Measurements from ENCODE around the gene YPEL2.
A peak's percentile ranks its signal among the peaks of the same experiment; 100 is the strongest.
"Not testable (repeated sequence)": the region's sequence is repeated elsewhere in the genome, so short reads cannot be mapped to it uniquely, and the experiment has no call there.

The YPEL2 gene

GRCh38 chr17:59377410-59377809 lies 46.0 kb downstream of the YPEL2 start:
- no peak for DNase-seq (ENCODE audit: low spot score)

DNA sequence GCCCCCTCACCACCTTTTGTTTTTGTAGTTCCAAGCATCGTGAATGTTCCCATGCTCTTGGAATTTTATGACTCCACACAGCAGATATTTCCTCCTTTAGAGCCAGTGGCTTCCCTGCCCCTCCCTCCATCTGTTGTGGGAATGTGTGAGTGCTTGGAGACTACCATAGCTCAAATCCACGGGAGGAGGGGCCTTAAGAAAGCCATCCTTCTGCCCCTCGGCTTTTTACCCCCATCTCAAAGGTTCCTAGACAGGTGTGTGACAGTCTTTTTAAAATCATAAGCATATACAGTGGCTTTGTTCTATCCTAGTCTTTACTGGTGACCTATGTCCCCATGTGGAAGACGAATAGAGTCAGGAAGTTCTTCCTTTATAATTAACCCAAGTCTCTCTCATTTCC lies 47.2 kb downstream of the YPEL2 start:
- DNase-seq (ENCODE audit: low spot score): peak; percentile 88

DNA sequence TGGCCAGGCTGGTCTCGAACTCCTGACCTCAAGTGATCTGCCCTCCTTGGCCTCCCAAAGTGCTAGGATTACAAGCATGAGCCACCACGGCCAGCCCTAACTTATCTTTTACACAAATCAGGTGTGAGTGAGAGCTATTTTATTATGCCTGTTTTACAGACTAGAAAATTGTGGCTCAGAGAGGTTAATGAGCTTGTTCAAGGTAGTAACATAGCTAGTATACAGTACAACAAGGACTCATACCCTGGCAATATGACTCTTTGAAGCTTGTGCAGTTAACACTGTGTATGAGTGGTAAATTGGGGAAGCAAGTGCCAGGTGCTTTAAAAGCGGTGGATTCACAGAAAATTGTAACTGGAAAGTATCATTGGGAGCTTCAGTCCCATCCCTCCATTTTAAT lies 49.0 kb downstream of the YPEL2 start:
- DNase-seq (ENCODE audit: low spot score): no peak

- DNase-seq (ENCODE audit: low spot score): no peak
These were observed 50.5 kb downstream of the YPEL2 start for GRCh38 chr17:59381716-59382570.

DNA sequence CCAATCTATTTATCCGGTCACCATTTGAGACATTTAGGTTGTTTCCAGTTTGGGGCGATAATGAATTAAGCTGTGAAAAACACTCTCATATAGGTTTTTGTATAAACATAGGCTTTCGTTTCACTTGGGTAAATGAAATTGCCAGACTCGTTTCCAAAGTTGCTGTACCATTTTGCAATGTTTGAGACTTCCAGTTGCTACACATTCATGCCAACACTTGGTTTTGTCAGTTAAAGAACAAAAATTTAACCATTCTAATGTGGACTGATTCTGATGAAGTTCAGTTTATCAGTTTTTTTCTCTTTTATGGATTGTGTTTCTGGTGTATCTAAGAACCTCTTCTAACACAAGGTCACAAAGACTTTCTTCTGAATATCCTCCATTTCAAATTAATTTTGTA lies 52.4 kb downstream of the YPEL2 start:
- no peak for DNase-seq (ENCODE audit: low spot score)

- no peak for DNase-seq (ENCODE audit: low spot score)
These were observed 56.1 kb downstream of the YPEL2 start for GRCh38 chr17:59387351-59388068.

- DNase-seq (ENCODE audit: low spot score): no peak
These were observed 56.7 kb downstream of the YPEL2 start for GRCh38 chr17:59388069-59388556.

DNA sequence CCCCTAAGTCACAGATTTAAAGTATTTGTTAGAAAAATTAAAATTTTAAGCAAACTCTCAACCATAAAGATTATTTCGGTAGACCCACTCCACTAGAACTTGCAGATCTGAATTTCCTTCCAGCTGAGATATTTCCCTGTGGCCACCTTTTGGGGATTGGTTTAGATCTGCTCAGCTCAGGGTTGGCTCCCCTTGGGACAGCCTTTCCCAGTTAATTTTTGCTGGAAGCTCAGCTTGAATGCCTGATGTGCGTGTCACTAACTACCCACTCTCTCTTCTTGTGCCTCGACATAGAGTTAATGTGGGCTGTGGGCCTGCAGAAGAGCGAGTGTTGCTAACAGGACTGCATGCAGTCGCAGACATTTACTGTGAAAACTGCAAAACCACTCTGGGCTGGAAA lies 57.6 kb downstream of the YPEL2 start:
- DNase-seq (ENCODE audit: low spot score): no peak

DNA sequence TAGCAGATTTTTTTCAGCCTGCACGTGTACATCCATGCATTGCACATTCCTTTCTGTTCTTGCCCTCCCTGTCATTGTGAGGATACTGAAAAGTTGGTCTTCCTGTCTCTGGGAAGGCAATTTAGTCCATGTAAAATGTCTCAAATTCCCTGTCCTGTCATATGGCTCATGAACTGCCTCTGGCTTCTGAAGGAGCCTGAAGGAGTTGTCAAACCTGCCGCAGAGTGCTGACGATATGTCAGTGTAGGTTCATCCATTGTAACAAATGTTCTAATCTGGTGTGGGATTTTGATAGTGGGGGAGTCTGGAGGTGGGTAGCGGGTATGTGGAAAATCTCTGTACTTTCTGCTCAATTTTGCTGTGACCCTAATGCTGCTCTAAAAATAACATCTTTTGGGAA lies 59.6 kb downstream of the YPEL2 start:
- no peak for DNase-seq (ENCODE audit: low spot score)

DNA sequence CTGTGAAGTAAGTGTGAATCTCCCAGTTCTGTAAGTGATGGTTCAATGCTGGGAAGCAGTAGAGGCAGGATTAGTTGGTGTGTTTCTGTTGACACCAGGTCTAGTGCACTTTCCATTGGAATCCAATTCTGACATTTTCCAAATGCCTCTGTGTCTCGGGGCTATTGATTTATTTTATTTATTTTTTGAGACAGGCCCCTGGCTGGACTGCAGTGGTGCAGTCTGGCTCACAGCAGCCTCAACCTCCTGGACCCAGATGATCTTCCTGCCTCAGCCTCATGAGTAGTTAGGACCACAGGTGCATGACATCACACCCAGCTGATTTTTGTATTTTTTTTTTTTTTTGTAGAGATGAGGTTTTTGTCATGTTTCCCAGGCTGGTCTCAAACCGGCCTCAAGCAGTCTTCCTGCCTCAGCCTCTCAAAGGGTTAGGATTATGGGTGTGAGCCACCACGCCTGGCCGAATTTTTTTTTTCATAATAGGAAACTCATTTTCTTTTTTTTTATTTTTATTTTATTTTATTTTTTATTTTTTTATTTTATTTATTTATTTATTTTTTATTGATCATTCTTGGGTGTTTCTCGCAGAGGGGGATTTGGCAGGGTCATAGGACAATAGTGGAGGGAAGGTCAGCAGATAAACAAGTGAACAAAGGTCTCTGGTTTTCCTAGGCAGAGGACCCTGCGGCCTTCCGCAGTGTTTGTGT lies 61.7 kb downstream of the YPEL2 start:
- no peak for DNase-seq (ENCODE audit: low spot score)

DNA sequence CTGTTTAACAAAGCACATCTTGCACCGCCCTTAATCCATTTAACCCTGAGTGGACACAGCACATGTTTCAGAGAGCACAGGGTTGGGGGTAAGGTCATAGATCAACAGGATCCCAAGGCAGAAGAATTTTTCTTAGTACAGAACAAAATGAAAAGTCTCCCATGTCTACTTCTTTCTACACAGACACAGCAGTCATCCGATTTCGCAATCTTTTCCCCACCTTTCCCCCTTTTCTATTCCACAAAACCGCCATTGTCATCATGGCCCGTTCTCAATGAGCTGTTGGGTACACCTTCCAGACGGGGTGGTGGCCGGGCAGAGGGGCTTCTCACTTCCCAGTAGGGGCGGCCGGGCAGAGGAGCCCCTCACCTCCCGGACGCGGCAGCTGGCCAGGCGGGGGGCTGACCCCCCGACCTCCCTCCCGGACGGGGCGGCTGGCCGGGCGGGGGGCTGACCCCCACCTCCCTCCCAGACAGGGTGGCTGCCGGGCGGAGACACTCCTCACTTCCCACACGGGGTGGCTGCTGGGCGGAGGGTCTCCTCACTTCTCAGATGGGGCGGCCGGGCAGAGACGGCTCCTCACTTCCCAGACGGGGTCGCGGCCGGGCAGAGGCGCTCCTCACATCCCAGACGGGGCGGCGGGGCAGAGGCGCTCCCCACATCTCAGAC lies 62.4 kb downstream of the YPEL2 start:
- not testable (repeated sequence) for DNase-seq (ENCODE audit: low spot score)

DNA sequence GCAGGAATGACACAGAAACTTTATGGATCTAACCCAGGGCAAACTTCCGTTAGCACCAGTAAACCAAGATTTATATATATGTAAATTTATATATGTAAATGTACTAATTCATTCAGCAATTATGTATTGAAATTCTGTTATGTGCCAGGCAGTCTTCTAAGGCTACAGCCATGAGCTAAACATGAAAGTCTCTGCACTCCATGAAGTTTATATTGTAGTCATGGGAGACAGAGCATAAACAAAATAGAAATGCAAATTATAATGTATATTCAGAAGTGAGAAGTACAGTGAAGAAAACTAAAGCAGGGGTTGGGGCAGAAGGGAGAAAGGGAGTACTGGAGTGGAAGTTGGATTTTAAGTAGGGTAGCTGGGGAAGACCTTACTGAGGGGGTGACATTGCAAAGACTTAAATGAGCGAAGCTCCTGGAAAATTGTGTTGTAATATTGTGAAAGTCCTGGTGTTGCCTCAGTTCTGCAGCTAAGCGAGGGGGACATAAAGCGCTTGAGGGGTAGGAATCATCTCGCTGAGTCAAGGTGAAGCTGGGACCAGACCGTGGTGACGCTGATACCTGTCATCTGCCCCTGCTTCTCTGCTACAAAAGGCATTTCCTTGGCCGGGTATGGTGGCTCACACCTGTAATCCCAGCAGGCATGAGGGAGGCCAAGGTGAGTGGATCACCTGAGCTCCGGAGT lies 64.8 kb downstream of the YPEL2 start:
- DNase-seq (ENCODE audit: low spot score): no peak

GRCh38 chr17:59397316-59398073 lies 66.0 kb downstream of the YPEL2 start:
- no peak for DNase-seq (ENCODE audit: low spot score)

GRCh38 chr17:59399914-59400313 lies 68.5 kb downstream of the YPEL2 start:
- DNase-seq (ENCODE audit: low spot score): no peak

DNA sequence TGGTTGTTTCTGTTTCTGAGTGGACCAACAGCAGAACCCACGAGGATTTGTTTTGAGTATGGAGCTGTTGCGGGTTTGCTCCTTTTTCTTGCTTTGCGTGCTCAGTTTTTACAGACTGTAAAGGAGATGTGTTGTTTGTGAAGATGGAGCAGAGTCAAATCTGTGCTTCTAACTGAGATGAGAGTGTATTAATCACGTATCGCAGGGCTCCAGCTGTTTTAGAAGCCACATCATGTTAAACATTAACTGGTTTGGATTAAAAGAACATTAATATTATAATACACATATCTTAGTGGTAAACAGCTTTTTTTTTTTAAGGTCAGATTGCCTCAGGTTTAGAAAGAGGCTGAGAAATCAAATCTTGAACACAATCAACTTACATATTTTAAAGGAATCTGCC lies 69.4 kb downstream of the YPEL2 start:
- DNase-seq (ENCODE audit: low spot score): no peak

DNA sequence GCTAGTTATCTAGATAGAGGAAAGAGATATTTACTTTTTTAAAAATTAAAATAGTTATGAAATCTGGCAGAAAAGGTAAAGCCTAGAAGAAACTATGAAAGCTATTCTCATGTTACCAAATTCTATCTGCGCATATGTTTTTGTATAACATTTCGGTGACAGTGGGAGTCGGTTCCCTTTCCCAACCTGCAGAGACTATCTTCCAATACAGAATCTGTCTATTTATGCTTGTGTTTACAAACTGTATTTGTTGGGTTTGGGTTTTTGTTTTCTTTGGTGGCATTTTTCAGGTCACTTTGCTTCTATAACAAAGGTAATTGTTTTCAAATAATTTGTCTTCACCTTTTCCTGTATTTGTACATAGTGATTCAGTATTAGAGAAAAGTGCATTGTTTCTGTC lies 69.8 kb downstream of the YPEL2 start:
- no peak for DNase-seq (ENCODE audit: low spot score)

- DNase-seq (ENCODE audit: low spot score): no peak
These were observed 70.3 kb downstream of the YPEL2 start for GRCh38 chr17:59401725-59402124.

GRCh38 chr17:59402760-59403159 lies 71.3 kb downstream of the YPEL2 start:
- DNase-seq (ENCODE audit: low spot score): no peak

DNA sequence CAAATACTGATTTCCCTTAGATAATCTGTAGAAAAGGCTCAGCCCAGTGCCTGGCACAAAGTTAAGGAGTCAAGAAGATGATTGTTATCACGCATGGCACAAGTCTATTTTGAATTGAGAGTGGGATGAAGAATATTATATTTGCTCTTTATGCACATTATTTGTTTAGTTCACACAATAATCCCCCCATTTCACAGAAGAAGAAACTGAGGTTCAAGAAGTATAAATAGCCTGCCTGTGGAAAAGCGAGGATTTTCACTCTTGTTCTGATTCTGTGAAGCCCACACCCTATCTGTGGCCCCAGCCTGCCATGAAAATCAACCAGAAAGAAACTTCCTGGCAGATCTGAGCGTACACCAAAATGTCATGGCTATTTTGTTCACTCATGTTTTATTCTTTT lies 73.0 kb downstream of the YPEL2 start:
- no peak for DNase-seq (ENCODE audit: low spot score)

- no peak for DNase-seq (ENCODE audit: low spot score)
These were observed 74.7 kb downstream of the YPEL2 start for GRCh38 chr17:59405944-59406705.
